Measurements from ENCODE around the gene MERTK.

GRCh38 chr2:112033600-112033999, 135.2 kb downstream of the MERTK start:
- no peak for TF ChIP-seq CTCF (conservative IDR thresholded peaks at IDR 0.05)
- no peak for TF ChIP-seq ZFX (IDR thresholded peaks at IDR 0.05)

Data from C4-2B (cell line).